Sigmoid colon (tissue), 4 donors: ENCODE data around the gene PPP4R2.

Experiments
- CTCF ChIP-seq, 4 experiments: fragments of 450-650 bp in 3 of 4; fragments of 200-600 bp in 1 of 4; IDR thresholded peaks; one replicate each; pipeline ENCODE4 v1.5.1; 2016 to 2019; ENCODE audit warnings: antibody characterized with exemption in 4 of 4, mild to moderate bottlenecking in 3 of 4, moderate library complexity in 2 of 4
- POLR2A ChIP-seq, 2 donors: fragments of 450-650 bp; IDR thresholded peaks; one replicate each; pipeline ENCODE4 v1.6.1; 2016; ENCODE audit warnings: antibody characterized with exemption in 2 of 2, mild to moderate bottlenecking in 2 of 2, moderate library complexity in 2 of 2
- POLR2AphosphoS5 ChIP-seq, 4 donors: sonication (generic); formaldehyde crosslinking; IDR thresholded peaks; one replicate each; pipeline ENCODE4 v1.6.1; 2017; ENCODE audit warnings: antibody characterized with exemption in 4 of 4

- TF ChIP-seq POLR2AphosphoS5 (IDR thresholded peaks at IDR 0.05) (no peak), CTCF (IDR thresholded peaks at IDR 0.05) (no peak), POLR2A (IDR thresholded peaks at IDR 0.05) (no peak)
Observed at GRCh38 chr3:73030073-73030597, 33.5 kb downstream of the PPP4R2 start.
